Glomerular visceral epithelial cell (primary cell): Measurements from ENCODE around the gene MISP3.

Source experiments
- DNase-seq: peaks from one replicate; pipeline ENCODE4 v3.0.0-alpha.2; 2016; ENCODE audit errors: extremely low spot score

Gene MISP3

GRCh38 chr19:14102756-14103155 lies 30.2 kb downstream of the MISP3 start:
- no peak for DNase-seq

- DNase-seq, result no peak
These were observed 30.7 kb downstream of the MISP3 start for GRCh38 chr19:14103310-14103709.

- no peak for DNase-seq
These were observed 33.1 kb downstream of the MISP3 start for GRCh38 chr19:14105680-14106079.

- DNase-seq, result no peak
These were observed 34.3 kb downstream of the MISP3 start for GRCh38 chr19:14106840-14107239.

- no peak for DNase-seq
These were observed 35.2 kb downstream of the MISP3 start for GRCh38 chr19:14107581-14108461.

- no peak for DNase-seq
These were observed 38.1 kb downstream of the MISP3 start for GRCh38 chr19:14110650-14111049.

GRCh38 chr19:14111486-14111885 lies 38.9 kb downstream of the MISP3 start:
- no peak for DNase-seq

GRCh38 chr19:14112051-14112808 lies 39.6 kb downstream of the MISP3 start:
- DNase-seq, result no peak

- no peak for DNase-seq
These were observed 40.3 kb downstream of the MISP3 start for GRCh38 chr19:14112809-14113385.

- DNase-seq, result no peak
These were observed 41.3 kb downstream of the MISP3 start for GRCh38 chr19:14113762-14114414.

GRCh38 chr19:14114439-14114838 lies 41.9 kb downstream of the MISP3 start:
- no peak for DNase-seq

- DNase-seq, result peak; percentile 35
These were observed 42.3 kb downstream of the MISP3 start for GRCh38 chr19:14114854-14115253.

GRCh38 chr19:14115756-14116155 lies 43.2 kb downstream of the MISP3 start:
- no peak for DNase-seq

GRCh38 chr19:14116525-14116917 lies 43.9 kb downstream of the MISP3 start:
- no peak for DNase-seq

GRCh38 chr19:14116918-14117578 lies 44.5 kb downstream of the MISP3 start:
- DNase-seq, result no peak

GRCh38 chr19:14117668-14118164 lies 45.1 kb downstream of the MISP3 start, which contains the start of gene PRKACA:
Gene PRKACA, minus strand, starts transcription at chr19:14117762. Its CDS starts 215 bp downstream, at chr19:14117547.
- peak; percentile 99 for DNase-seq

GRCh38 chr19:14118165-14119051 lies 45.8 kb downstream of the MISP3 start:
- peak; percentile 76 for DNase-seq

GRCh38 chr19:14119146-14119545 lies 46.6 kb downstream of the MISP3 start:
- no peak for DNase-seq

GRCh38 chr19:14119644-14120496 lies 47.3 kb downstream of the MISP3 start:
- DNase-seq, result no peak
